Keratinocyte (primary cell): ENCODE data around the gene MMAB.

Experiments
- CTCF ChIP-seq, 3 experiments: IDR thresholded peaks in 1 of 3; conservative IDR thresholded peaks in 1 of 3; optimal IDR thresholded peaks in 1 of 3; 2 replicates in 2 of 3; 3 replicates in 1 of 3; pipeline versions ENCODE3 to v1.5.1; 2011; ENCODE audit warnings: low read length in 3 of 3, mild to moderate bottlenecking in 3 of 3, moderate library complexity in 2 of 3, control low read depth in 1 of 3, inconsistent platforms in 1 of 3; ENCODE audit not compliant: insufficient read depth in 2 of 3; ENCODE audit errors: extremely low read depth in 1 of 3
- EZH2 ChIP-seq: IDR thresholded peaks from one replicate; pipeline ENCODE4 v1.6.1; 2012; ENCODE audit warnings: inconsistent platforms, mild to moderate bottlenecking, low read length, moderate library complexity

DNA sequence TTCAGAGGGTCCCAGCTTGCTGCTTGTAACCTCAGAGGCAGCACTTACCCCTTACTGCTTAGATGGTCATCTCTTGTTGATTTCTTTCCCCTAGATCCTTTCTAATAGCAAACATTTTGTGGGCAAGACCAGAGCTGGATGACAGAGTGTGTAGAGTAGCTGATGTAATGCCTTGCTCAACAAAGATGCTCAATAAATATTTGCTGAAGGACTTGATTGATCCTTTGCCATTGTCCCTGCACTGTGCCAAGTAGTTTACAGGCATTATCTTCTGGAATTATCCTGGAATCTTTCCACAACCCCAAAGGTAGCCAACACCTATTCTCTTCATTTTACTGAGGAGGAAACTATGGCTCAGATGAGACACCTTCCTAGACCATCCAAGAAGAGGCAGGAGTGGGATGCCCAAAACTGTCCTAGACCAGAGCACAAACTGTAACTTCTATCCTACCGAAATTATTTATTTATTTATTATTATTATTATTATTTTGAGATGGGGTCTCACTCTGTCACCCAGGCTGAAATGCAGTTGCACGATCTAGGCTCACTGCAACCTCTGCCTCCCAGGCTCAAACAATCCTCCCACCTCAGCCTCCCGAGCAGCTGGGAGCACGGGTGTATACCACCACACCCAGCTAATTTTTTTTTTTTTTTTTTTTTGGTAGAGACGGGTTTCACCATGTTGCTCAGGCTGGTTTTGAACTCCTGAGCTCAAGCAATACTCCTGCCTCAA, 1.4 kb downstream of the MMAB start:
- TF ChIP-seq CTCF (optimal IDR thresholded peaks at IDR 0.05 in 1 of 3, IDR thresholded peaks at IDR 0.05 in 1 of 3, conservative IDR thresholded peaks at IDR 0.05 in 1 of 3; ENCODE audit: extremely low read depth in 1 of 3, insufficient read depth in 2 of 3, low read length in 3 of 3) (no peak), EZH2 (no peak)
